Upper lobe of left lung (tissue), 6 donors: Measurements from ENCODE around the gene MTCH1. TPM values are rescaled to one million over a fixed set of nuclear protein-coding genes. Genes with fewer than 3 reads are reported as not detected.

ENCODE experiments used
- ATAC-seq, 2 donors: fragments of 200-7000 bp; cut with Tn5 transposase; one replicate each; pipeline ENCODE4 v1.9.1; 2022; ENCODE audit warnings: mild to moderate bottlenecking in 2 of 2, moderate library complexity in 2 of 2; ENCODE audit not compliant: low FRiP score in 2 of 2
- DNase-seq, 2 donors: peaks; one replicate each; pipeline ENCODE4 v3.0.0-alpha.2; 2019 to 2020
- H3K27ac ChIP-seq, 4 donors: fragments of 200-600 bp; sonication (generic); one replicate each; pipeline ENCODE4 v1.5.1; 2016 to 2019
- H3K27me3 ChIP-seq, 4 donors: fragments of 200-600 bp; sonication (generic); one replicate each; pipeline ENCODE4 v1.5.1; 2017 to 2019
- H3K36me3 ChIP-seq, 4 donors: fragments of 200-600 bp; sonication (generic); one replicate each; pipeline ENCODE4 v1.5.1; 2016 to 2019
- H3K4me1 ChIP-seq, 4 donors: fragments of 200-600 bp; sonication (generic); one replicate each; pipeline ENCODE4 v1.5.1; 2018 to 2019
- H3K4me3 ChIP-seq, 4 donors: fragments of 200-600 bp; sonication (generic); one replicate each; pipeline ENCODE4 v1.5.1; 2017 to 2019; ENCODE audit warnings: mild to moderate bottlenecking in 2 of 4, moderate library complexity in 1 of 4
- H3K9me3 ChIP-seq, 4 donors: fragments of 200-600 bp; sonication (generic); one replicate each; pipeline ENCODE4 v1.5.1; 2018 to 2019
- EP300 ChIP-seq, 4 donors: sonication (generic); formaldehyde crosslinking; IDR thresholded peaks; one replicate each; pipeline ENCODE4 v1.5.1; 2017; ENCODE audit warnings: antibody characterized with exemption in 4 of 4, control low read depth in 2 of 4
- POLR2A ChIP-seq, 4 donors: fragments of 450-650 bp; IDR thresholded peaks; one replicate each; pipeline ENCODE4 v1.5.1; 2016 to 2017; ENCODE audit warnings: antibody characterized with exemption in 4 of 4, mild to moderate bottlenecking in 2 of 4
- POLR2AphosphoS5 ChIP-seq, 2 donors: sonication (generic); formaldehyde crosslinking; IDR thresholded peaks; one replicate each; pipeline ENCODE4 v1.5.1; 2017; ENCODE audit warnings: antibody characterized with exemption in 2 of 2
- WGBS, 2 donors: methylation state at CpG; one replicate each; pipeline ENCODE4 v1.1.5; 2017 to 2018; 5-methylcytosine and 5-hydroxymethylcytosine counted together
- total RNA-seq, 6 donors: library from RNA; depleted of rRNA in 4 of 6; stranded (reverse); fragments of >200 nt in 4 of 6; gene quantifications; one replicate each; pipeline versions ENCODE4 v1.1.0 to v1.2.1, GENCODE V29; 2016 to 2021
- TF ChIP-seq, protein P1 (sequence below), 6 experiments: fragments of 450-650 bp in 4 of 6; fragments of 200-600 bp in 2 of 6; sonication (generic) in 2 of 6; IDR thresholded peaks; one replicate each; pipeline ENCODE4 v1.5.1; 2016 to 2019; ENCODE audit warnings: antibody characterized with exemption in 6 of 6
- donor health status: DM: no; HTN: no; CAD: no; lungs with moderate emphysema.
- donor health status: DM: no; HTN: yes; CAD: no; lungs with severe emphysema.

The MTCH1 gene
- total RNA-seq, 6 donors from 2014 or later, result 184 to 283 (median 219) TPM

DNA sequence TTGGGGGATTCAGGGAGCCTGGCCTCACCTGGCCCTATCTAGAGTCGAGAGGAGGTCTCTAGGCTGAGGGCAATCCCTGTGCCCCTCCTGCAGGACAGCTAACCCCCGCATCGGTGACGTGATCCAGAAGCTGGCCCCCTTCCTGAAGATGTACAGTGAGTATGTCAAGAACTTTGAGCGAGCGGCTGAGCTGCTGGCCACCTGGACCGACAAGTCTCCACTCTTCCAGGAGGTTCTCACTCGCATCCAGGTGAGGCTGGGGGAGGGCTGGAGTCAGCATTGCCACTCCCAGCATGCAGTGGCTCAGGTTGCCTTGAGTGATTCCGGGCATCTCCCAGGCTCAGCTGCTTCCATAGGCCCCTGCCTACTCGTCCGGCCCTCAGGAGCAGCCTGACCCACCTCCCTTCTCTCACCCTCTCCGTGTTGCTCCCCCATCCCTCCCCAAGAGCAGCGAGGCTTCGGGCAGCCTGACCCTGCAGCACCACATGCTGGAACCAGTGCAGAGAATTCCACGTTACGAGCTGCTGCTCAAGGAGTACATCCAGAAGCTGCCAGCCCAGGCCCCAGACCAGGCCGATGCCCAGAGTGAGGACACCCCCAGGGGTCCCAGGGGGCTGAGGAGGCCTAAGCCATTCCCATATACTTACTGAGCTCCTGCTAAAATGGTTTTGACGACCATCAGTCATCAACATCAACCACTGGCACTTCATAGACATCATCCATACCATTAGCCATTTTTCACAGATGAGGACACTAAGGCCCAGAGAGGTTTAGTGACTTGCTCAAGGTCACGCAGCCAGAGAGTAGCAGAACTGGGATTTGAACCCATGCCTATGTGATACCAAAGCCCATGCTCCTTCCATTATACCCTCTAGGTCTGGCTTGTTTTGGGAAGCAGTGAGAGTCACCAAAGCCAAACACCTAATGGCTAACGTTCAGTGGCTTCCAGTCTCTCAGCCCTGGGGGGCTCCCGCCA lies 27.8 kb upstream of the MTCH1 start:
- Histone ChIP-seq H3K27ac (no peak overlapping the region), H3K4me1 (peaks cover 1 to 11% (median 5%) of the 10 kb centered on the region in 4 donors), H3K4me3 (no peak overlapping the region), H3K9me3 (no peaks in the 10 kb centered on the region), H3K27me3 (no peaks in the 10 kb centered on the region), H3K36me3 (no peaks in the 10 kb centered on the region)
- TF ChIP-seq, protein P1, sequence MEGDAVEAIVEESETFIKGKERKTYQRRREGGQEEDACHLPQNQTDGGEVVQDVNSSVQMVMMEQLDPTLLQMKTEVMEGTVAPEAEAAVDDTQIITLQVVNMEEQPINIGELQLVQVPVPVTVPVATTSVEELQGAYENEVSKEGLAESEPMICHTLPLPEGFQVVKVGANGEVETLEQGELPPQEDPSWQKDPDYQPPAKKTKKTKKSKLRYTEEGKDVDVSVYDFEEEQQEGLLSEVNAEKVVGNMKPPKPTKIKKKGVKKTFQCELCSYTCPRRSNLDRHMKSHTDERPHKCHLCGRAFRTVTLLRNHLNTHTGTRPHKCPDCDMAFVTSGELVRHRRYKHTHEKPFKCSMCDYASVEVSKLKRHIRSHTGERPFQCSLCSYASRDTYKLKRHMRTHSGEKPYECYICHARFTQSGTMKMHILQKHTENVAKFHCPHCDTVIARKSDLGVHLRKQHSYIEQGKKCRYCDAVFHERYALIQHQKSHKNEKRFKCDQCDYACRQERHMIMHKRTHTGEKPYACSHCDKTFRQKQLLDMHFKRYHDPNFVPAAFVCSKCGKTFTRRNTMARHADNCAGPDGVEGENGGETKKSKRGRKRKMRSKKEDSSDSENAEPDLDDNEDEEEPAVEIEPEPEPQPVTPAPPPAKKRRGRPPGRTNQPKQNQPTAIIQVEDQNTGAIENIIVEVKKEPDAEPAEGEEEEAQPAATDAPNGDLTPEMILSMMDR (IDR thresholded peaks at IDR 0.05), result no peak
- no peak for TF ChIP-seq POLR2AphosphoS5 (IDR thresholded peaks at IDR 0.05)
- TF ChIP-seq POLR2A (IDR thresholded peaks at IDR 0.05), result no peak
- TF ChIP-seq EP300 (IDR thresholded peaks at IDR 0.05), result no peak
- no peak for ATAC-seq
- no peak for DNase-seq
- 85 to 88% methylated on average over 8 to 18 of the region's 21 CpGs for WGBS, 2 donors

GRCh38 chr6:37011656-37012378 lies 25.8 kb upstream of the MTCH1 start:
- DNase-seq (no peak), ATAC-seq (no peak)
- Histone ChIP-seq H3K27ac (no peak overlapping the region), H3K4me3 (no peak overlapping the region), H3K36me3 (no peaks in the 10 kb centered on the region), H3K9me3 (no peaks in the 10 kb centered on the region), H3K27me3 (no peaks in the 10 kb centered on the region), H3K4me1 (no peaks in the 10 kb centered on the region)
- 67% methylated on average over 4 to 11 of the region's 11 CpGs for WGBS, 2 donors
- TF ChIP-seq EP300 (IDR thresholded peaks at IDR 0.05) (no peak), POLR2AphosphoS5 (IDR thresholded peaks at IDR 0.05) (no peak), POLR2A (IDR thresholded peaks at IDR 0.05) (no peak)
- TF ChIP-seq, protein P1 (IDR thresholded peaks at IDR 0.05), result no peak

DNA sequence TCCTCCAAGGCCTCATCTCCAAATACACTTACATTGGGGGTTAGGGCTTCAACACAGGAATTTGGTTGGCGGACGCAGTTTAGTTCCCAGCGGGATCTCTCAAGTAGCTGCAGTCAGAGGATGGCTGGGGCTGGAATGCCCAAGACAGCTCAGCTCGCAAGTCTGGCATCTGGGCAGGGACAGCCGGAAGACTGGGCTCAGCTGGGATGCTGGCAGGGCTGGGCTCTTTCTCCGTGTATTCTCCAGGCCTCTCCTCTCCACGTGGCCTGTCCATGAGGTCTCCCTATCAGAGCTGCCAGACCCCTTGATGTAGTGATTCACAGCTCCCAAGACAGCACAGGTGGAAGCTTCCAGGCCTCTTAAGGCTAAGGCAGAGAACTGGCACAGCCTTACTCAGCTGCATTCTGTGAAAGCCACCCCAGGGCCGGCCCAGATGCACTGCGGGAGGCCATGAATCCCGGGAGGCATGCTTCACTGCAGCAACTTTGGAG lies 24.5 kb upstream of the MTCH1 start:
- TF ChIP-seq, protein P1 (IDR thresholded peaks at IDR 0.05), result no peak
- TF ChIP-seq POLR2A (IDR thresholded peaks at IDR 0.05), result no peak
- no peak for TF ChIP-seq POLR2AphosphoS5 (IDR thresholded peaks at IDR 0.05)
- TF ChIP-seq EP300 (IDR thresholded peaks at IDR 0.05), result no peak
- Histone ChIP-seq H3K36me3 (no peaks in the 10 kb centered on the region), H3K27me3 (no peaks in the 10 kb centered on the region), H3K27ac (no peak overlapping the region), H3K4me1 (no peaks in the 10 kb centered on the region), H3K9me3 (no peaks in the 10 kb centered on the region), H3K4me3 (no peak overlapping the region)
- ATAC-seq (no peak), DNase-seq (no peak)
- WGBS, 2 donors, result 83 to 88% methylated on average over 7 to 10 of the region's 10 CpGs

DNA sequence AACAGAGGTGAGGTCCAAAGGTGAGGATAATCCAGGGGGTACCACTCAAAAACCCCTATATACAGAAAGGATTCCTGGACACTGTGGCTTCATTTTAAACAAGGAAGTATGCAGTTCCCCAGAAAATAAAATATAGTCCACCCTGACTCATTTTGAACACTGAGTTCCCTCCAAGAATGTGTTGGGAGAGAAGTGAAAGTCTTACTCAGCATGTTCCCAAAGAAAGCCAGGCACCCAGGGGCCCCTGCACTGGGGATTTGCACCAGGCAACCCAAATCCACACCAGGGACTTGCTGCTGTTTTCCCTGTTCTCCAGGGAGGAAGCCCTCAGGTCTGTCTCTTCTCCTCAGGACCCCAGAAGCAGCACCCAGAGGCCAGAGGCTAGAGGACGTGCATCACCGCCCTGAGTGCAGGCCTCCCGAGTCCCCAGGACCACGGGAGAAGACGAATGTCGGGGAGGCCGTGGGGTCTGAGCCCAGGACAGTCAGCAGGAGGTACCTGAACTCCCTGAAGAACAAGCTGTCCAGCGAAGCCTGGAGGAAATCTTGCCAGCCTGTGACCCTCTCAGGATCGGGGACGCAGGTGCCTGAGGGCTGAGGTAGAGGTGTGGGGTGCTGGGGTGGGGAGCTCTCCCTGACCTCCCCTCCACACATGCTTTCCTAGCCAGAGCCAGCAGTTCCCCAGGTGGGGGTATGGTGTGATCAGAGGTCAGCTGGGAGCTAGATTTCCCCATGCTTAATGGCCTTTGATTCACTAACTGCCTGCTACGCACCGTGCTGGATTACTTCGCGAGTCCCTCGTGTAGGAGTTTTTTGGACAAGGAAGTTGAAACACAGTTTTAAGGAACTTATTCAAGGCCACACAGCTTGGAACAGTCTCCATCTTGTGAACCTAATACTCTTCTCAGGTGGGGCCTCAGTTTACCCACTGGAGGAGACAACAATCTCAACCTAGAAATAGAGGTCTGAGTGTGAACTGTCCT lies 22.8 kb upstream of the MTCH1 start:
- H3K27ac ChIP-seq, result peak overlapping the region in 3 of 4 donors; percentile 48 to 87 (median 63)
- ATAC-seq (peak in 1 of 2 donors; percentile 58), DNase-seq (no peak)
- peak overlapping the region in 1 of 4 donors; percentile 54 for H3K4me3 ChIP-seq
- no peaks in the 10 kb centered on the region for H3K36me3 ChIP-seq
- H3K4me1 ChIP-seq, result no peaks in the 10 kb centered on the region
- H3K9me3 ChIP-seq, result no peaks in the 10 kb centered on the region
- 82 to 86% methylated on average over 8 to 15 of the region's 15 CpGs for WGBS, 2 donors
- TF ChIP-seq POLR2AphosphoS5 (IDR thresholded peaks at IDR 0.05), result no peak
- TF ChIP-seq EP300 (IDR thresholded peaks at IDR 0.05), result no peak
- TF ChIP-seq, protein P1 (IDR thresholded peaks at IDR 0.05), result no peak
- no peak for TF ChIP-seq POLR2A (IDR thresholded peaks at IDR 0.05)
- no peaks in the 10 kb centered on the region for H3K27me3 ChIP-seq
